Activated T-cell treated with anti-CD3 and anti-CD28 coated beads, Interleukin-2, amount 50 U/mL, for 24 hours (primary cell): Measurements from ENCODE around the gene ZNF860.

Experiments
- DNase-seq: peaks from one replicate; pipeline ENCODE4 v3.0.0-alpha.2; 2020
- H3K27ac Mint-ChIP-seq: 2 replicates; pipeline ENCODE4 v1.8.0; 2020; ENCODE audit warnings: mild to moderate bottlenecking, mixed read lengths
- H3K27me3 Mint-ChIP-seq: 2 replicates; pipeline ENCODE4 v1.8.0; 2020; ENCODE audit warnings: mixed read lengths
- H3K36me3 Mint-ChIP-seq: 2 replicates; pipeline ENCODE4 v1.8.0; 2020; ENCODE audit warnings: low read depth, mixed read lengths
- H3K4me1 Mint-ChIP-seq: 2 replicates; pipeline ENCODE4 v1.8.0; 2020; ENCODE audit warnings: low read depth, mixed read lengths
- H3K4me3 Mint-ChIP-seq: 2 replicates; pipeline ENCODE4 v1.8.0; 2020; ENCODE audit warnings: mild to moderate bottlenecking, moderate library complexity, mixed read lengths
- H3K9me3 Mint-ChIP-seq: 2 replicates; pipeline ENCODE4 v1.8.0; 2020; ENCODE audit warnings: mixed read lengths

ZNF860 gene

DNA sequence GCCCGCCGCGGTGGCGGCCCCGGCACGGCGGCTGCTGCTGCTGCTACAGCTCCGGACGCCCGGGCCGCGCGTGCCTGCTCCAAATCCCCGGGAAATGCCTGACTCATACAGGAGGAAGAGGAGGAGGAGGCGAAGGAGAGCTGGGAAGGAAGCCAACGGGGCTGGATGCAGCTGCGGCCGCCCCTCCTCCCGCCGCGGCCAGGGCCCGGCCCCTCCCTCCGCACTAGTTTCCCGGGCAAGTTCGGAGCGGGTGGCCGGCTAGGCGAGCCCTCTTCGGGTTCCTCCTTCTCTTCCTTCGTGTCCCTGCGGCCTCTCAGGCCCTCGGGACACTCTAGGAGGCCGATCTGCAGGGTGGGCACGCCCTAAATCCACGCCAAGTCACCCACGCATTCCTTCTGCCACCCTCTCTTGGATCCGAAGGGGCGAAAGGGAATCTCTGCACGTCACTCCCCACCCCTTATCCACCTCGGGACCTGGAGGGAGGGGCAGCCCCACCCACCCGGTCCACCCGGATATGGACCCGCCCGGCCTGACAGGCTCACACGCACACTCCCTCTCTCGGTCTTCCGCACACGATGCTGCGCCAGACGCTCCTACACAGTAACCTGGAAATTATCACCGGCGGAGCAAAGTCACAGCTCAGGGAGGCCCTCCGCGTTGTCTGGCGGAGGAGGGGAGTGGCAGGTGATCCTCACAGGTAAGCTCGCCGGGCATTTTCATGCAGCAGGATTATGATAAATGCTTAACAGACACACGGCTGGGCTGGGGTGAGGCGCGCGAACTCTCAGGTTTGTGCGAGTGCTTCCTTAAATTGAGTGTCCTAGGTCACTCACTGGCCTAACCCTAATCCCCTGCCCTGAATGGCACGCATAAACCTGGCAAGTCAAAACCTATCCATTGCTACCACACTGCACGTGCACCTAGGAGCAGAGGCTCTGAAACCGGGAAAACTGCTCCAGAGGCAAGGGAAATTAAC lies at the start of gene ZNF860, which contains the start of gene OSBPL10:
TSS of gene ZNF860 (plus strand) at position 545 of the 976 bp plus-strand sequence. CDS start 7,330 bp downstream, outside the sequence.
TSS of gene OSBPL10 (minus strand) at position 57 of the 976 bp plus-strand sequence. CDS start 83 bp downstream, outside the sequence.
- Mint-ChIP-seq H3K9me3 (peaks cover 4% of the 10 kb centered on the region), H3K4me3 (peak within 1 kb of the TSS; percentile 79), H3K27me3 (peaks cover 66% of the 10 kb centered on the region), H3K36me3 (no peaks in the 10 kb centered on the region), H3K4me1 (peaks cover 30% of the 10 kb centered on the region), H3K27ac (peak within 1 kb of the TSS; percentile 51)
- DNase-seq = peak; percentile 57

DNA sequence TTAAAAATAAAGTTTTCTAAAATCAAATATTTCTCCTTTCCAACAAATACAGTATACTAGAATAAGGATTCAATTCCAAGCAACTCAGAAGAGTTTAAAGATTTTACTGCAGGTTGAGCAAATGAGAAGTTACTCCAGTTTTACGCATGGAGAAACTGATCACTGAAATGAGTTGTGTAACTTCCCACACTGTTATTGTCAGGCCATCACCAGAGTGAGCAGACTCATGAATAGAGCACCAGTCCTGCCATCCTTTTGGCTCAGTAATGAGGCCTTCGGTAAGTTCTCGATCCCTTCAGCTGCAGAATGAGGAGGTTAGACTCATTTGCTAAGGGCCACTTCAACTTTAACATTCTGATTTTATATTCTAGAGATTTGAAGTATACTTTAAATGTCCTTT lies 48.6 kb upstream of the ZNF860 start:
- Mint-ChIP-seq H3K4me1 (peaks cover 11% of the 10 kb centered on the region), H3K4me3 (no peak overlapping the region), H3K27ac (no peak overlapping the region)

DNA sequence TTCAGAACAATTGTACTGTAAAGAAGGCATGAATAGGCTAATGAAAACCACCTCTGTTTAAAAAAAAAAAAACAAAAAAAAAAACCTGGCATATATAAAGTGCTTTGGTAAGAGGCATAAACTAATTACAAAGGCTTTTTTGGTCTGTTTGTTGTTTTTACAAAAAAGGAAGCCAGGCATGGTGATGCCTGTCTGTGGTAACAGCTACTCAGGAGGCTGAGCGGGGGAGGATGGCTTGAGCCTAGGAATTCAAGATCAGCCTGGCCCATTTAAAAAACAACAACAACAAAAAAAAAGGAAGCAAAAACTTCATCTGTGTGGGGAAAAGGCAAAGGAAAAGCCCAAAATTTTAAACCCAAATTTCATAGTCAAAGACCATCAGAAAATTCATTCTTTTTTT lies 47.5 kb upstream of the ZNF860 start:
- no peak for DNase-seq
- Mint-ChIP-seq H3K4me1 (peaks cover 7% of the 10 kb centered on the region), H3K9me3 (no peaks in the 10 kb centered on the region), H3K36me3 (no peaks in the 10 kb centered on the region), H3K27ac (no peak overlapping the region), H3K4me3 (no peak overlapping the region), H3K27me3 (no peaks in the 10 kb centered on the region)

More for the DNA sequence above, 48.6 kb upstream of the ZNF860 start:
- no peaks in the 10 kb centered on the region for H3K36me3 Mint-ChIP-seq
- no peak for DNase-seq
- H3K9me3 Mint-ChIP-seq = no peaks in the 10 kb centered on the region
- H3K27me3 Mint-ChIP-seq = no peaks in the 10 kb centered on the region

DNA sequence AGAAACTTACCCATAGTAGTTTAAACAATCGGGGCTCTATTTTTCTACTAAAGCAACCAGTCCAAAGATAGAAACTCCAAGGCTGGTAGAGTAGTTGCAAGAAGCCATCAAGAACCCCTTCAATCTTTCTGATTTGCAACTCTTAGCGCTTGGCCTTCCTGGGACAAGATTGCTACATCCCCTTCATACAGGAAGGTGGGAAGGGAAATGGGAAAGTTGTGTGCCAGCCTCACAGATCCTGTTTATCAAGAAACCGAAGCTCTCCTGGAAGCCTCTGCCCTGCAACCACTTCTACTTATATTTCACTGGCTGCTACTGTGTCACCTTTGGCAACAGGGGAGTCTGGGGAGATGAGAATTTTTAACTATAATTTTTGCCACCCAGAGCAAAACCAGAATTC lies 46.7 kb upstream of the ZNF860 start:
- peaks cover 7% of the 10 kb centered on the region for H3K4me1 Mint-ChIP-seq

DNA sequence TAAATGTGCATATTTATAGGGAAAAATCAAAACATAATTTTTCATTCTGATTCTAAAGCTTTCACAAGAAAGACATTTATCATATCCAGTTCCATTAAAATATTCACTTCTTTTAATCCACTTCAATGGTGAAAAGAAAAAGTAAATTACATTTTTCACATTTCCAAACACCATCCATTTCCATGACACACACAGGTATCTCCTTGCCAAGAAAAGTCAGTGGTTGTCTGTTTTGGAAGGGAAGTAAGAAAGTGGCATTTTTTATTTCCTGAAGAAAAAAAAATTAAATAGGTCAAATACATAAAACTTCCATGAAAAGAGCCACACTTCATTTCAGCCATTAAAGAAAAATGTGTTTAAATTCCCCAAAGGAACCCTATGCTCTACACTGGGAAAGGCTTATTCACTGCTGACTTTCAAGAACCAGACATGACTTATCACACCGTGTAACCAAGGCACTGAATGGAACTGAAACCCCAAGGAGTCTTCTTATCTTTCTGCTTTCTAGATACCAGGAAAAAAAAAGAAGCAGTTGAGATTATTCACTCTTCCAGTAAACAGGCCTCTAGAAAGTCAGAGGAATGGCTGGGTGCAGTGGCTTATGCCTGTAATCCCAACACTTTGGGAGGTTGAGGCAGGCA lies 45.0 kb upstream of the ZNF860 start:
- Mint-ChIP-seq H3K4me3 (no peak overlapping the region), H3K4me1 (peaks cover 2% of the 10 kb centered on the region), H3K36me3 (no peaks in the 10 kb centered on the region), H3K27ac (no peak overlapping the region), H3K9me3 (no peaks in the 10 kb centered on the region), H3K27me3 (peaks cover 7% of the 10 kb centered on the region)
- no peak for DNase-seq

More for the DNA sequence above, 46.7 kb upstream of the ZNF860 start:
- H3K36me3 Mint-ChIP-seq = no peaks in the 10 kb centered on the region
- H3K9me3 Mint-ChIP-seq = no peaks in the 10 kb centered on the region
- H3K27ac Mint-ChIP-seq = no peak overlapping the region
- H3K4me3 Mint-ChIP-seq = no peak overlapping the region
- H3K27me3 Mint-ChIP-seq = no peaks in the 10 kb centered on the region
- DNase-seq = no peak

DNA sequence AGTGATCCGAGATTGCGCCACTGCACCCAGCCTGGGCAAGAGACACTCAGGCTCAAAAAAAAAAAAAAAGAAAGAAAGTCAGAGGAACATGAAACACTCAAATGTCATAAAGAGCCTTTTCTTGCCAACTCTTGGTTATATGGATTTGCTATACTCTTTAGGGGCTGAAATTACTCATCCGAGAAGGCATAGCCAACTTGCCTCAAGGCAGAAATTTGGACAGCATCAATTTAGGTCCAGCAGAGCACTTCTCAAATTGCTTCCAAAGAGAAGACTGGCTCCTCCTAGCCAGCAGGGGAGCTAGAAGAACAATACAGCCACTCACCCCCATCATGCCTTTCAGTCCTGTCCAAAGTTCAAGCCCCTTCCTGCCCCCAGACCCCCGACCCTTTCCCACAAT lies 44.3 kb upstream of the ZNF860 start:
- no peak overlapping the region for H3K27ac Mint-ChIP-seq
- no peaks in the 10 kb centered on the region for H3K36me3 Mint-ChIP-seq
- no peak overlapping the region for H3K4me3 Mint-ChIP-seq
- no peaks in the 10 kb centered on the region for H3K9me3 Mint-ChIP-seq
- no peak for DNase-seq
- peaks cover 7% of the 10 kb centered on the region for H3K27me3 Mint-ChIP-seq
- H3K4me1 Mint-ChIP-seq = peaks cover 2% of the 10 kb centered on the region

DNA sequence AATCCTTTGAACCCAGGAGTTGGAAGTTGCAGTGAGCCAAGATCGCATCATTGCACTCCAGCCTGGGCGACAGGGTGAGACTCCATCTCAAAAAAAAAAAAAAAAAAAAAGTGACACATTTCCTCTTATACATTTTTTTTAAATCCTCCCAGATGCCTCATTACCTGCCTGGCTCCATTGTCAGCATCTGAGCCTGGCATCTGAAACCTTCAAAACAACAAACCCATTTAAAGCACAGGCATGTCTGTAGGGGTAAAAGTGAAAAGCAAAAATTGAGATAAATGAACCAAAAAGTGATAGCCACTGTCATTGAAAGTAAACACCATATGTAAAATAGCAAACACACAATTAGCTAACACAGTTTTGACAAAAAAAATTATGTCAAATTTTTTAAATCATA lies 39.1 kb upstream of the ZNF860 start:
- no peaks in the 10 kb centered on the region for H3K9me3 Mint-ChIP-seq
- peaks cover 25% of the 10 kb centered on the region for H3K27me3 Mint-ChIP-seq
- no peaks in the 10 kb centered on the region for H3K36me3 Mint-ChIP-seq
- no peak for DNase-seq
- H3K4me1 Mint-ChIP-seq = no peaks in the 10 kb centered on the region
- H3K4me3 Mint-ChIP-seq = no peak overlapping the region
- H3K27ac Mint-ChIP-seq = no peak overlapping the region

DNA sequence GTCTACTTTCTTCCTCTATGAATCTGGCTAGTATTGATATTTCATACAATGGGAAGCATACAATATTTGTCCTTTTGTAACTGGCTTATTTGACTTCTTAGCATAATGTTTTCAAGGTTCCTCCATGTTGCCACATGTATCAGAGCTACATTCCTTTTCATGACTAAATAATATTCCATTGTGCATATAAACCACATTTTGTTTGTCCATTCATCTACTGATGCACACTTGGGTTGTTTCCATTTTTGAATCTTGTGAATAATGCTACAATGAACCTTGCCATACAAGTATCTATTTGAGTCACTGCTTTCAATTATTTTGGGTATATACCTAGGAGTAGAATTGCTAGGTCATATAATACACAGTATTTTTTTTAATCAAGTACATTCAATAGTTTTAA lies 38.5 kb upstream of the ZNF860 start:
- DNase-seq = no peak
- H3K4me1 Mint-ChIP-seq = no peaks in the 10 kb centered on the region
- H3K4me3 Mint-ChIP-seq = no peak overlapping the region
- H3K27me3 Mint-ChIP-seq = peaks cover 25% of the 10 kb centered on the region
- no peaks in the 10 kb centered on the region for H3K36me3 Mint-ChIP-seq
- H3K27ac Mint-ChIP-seq = no peak overlapping the region
- no peaks in the 10 kb centered on the region for H3K9me3 Mint-ChIP-seq

DNA sequence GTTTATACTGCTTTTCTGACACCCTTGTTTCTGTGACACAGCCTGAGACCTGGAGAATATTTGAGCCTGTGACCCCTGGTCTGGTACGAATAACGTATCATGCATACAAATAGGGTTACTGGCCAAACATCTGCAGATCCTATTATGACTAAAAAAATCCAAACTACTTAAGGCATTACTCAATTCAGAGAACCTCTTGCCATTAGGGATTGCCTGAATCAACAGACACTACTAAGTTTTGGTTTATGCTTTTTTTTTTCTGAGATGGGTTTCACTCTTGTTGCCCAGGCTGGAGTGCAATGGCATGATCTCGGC lies 35.9 kb upstream of the ZNF860 start:
- H3K27me3 Mint-ChIP-seq = peaks cover 36% of the 10 kb centered on the region
- no peaks in the 10 kb centered on the region for H3K4me1 Mint-ChIP-seq
- DNase-seq = no peak
- peaks cover 5% of the 10 kb centered on the region for H3K9me3 Mint-ChIP-seq
- H3K4me3 Mint-ChIP-seq = no peak overlapping the region
- H3K36me3 Mint-ChIP-seq = no peaks in the 10 kb centered on the region
- no peak overlapping the region for H3K27ac Mint-ChIP-seq

DNA sequence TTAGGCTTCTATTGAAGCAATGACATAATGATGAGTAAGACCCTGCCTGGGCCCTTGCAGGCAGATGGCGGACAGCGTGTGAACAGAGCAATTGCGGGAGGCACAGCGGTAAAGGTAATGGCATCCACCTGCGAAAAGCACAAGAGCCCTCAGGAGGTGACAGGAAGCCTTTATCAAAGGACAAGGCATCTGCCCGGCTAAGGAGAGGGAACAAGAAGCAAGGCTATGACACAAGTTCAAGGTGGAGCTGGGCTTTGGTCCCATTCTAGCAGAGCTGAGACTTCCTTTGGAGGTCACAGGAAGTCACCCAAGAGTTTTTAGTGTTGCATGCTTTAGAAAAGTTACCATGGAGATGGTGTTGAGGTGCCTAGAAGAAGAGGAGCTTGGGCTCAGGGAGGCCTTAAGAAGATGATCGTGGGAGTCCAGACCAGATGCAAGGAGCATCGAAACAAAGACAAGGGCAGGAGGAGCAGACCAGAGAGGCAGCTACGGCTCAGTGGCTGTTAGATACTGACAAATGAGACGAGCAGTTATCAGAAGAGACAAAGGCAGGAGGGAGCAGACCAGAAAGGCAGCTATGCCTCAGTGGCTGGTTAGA lies 35.0 kb upstream of the ZNF860 start:
- Mint-ChIP-seq H3K9me3 (peaks cover 5% of the 10 kb centered on the region), H3K4me3 (no peak overlapping the region), H3K36me3 (no peaks in the 10 kb centered on the region), H3K27ac (no peak overlapping the region), H3K4me1 (no peaks in the 10 kb centered on the region), H3K27me3 (peaks cover 30% of the 10 kb centered on the region)
- no peak for DNase-seq

DNA sequence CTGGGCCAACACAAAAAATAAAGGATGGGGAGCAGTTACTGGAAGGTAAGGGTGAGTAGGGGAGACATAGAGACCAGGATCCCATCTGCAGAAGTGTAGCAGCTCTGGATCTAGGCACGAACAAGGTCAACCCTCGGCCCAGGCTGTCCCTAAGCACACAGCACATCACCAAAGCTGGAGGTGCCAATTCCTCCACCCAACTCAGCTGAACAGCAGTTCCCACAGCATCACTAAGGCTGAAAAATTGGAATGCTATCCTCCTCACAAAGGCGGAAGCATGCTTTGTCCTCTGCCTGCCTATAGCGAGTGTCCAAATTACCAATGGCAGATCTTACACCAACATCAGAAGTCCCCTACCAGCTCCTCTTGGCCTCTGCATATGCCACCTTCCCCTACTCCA lies 34.4 kb upstream of the ZNF860 start:
- no peaks in the 10 kb centered on the region for H3K4me1 Mint-ChIP-seq
- H3K27ac Mint-ChIP-seq = no peak overlapping the region
- DNase-seq = no peak
- no peaks in the 10 kb centered on the region for H3K36me3 Mint-ChIP-seq
- H3K9me3 Mint-ChIP-seq = peaks cover 5% of the 10 kb centered on the region
- no peak overlapping the region for H3K4me3 Mint-ChIP-seq
- H3K27me3 Mint-ChIP-seq = peaks cover 34% of the 10 kb centered on the region

DNA sequence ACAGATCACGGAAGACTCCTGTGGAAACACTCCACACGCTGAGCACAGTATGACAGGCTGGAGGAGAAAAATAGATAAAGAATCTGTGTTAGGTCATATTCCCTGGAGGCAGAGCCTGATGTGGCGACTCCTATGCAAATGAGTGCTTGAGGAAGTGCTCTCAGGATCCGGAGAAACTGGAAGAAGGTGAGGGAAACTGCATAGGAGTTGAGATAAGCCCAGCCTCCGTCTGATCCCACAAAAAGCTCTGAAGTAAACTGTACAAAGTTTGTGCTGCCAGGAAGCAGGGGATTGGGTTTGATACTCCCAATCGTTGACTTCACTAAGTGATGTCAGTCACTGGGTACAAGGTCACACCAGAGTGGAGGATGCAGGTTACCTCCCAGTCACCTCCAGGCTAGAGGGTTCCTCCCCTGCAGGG lies 33.9 kb upstream of the ZNF860 start:
- Mint-ChIP-seq H3K27ac (no peak overlapping the region), H3K4me1 (no peaks in the 10 kb centered on the region), H3K4me3 (no peak overlapping the region)

DNA sequence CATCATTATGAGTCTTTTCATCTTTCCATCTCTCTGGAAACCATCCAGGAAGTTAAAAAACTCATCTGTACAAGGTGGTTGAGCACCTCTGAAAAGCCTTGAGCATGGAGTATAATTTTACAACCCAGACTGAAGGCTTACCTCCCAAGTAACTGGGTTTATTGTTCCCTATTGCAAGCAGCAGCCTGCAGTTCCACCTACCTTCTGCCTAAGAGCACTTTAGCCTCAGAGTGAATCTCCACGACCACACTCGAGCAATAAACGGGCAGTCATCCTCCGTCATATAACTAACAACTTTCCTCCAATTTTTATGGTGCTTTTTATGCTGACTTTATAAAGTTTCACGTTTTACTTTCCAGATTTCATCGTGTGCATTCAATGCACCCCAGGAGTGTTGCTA lies 33.3 kb upstream of the ZNF860 start:
- no peak overlapping the region for H3K27ac Mint-ChIP-seq
- no peaks in the 10 kb centered on the region for H3K36me3 Mint-ChIP-seq
- H3K4me3 Mint-ChIP-seq = no peak overlapping the region
- no peaks in the 10 kb centered on the region for H3K4me1 Mint-ChIP-seq
- peaks cover 37% of the 10 kb centered on the region for H3K27me3 Mint-ChIP-seq
- no peak for DNase-seq
- H3K9me3 Mint-ChIP-seq = peaks cover 5% of the 10 kb centered on the region

More for the DNA sequence above, 33.9 kb upstream of the ZNF860 start:
- H3K36me3 Mint-ChIP-seq = no peaks in the 10 kb centered on the region
- peaks cover 5% of the 10 kb centered on the region for H3K9me3 Mint-ChIP-seq
- DNase-seq = no peak
- H3K27me3 Mint-ChIP-seq = peaks cover 35% of the 10 kb centered on the region

DNA sequence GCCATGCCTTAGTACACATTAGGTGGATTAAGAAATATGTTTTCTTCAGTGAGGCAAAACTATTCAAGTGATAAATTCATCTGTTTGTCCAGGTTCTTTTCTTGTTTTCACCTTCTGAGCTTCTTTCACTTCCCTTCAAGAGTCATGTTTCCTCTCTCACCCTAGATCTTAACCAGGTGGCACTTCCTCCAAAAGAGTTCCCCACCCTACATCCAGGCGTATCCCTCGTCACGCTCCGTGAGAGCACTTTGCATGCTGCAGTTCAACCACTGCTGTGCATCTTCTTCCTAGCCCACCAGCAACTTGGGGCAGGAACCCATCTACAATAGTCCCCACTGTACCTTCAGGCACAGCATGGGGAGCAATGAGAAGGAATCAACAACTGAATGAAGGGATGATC lies 29.3 kb upstream of the ZNF860 start:
- Mint-ChIP-seq H3K36me3 (no peaks in the 10 kb centered on the region), H3K4me3 (no peak overlapping the region)

DNA sequence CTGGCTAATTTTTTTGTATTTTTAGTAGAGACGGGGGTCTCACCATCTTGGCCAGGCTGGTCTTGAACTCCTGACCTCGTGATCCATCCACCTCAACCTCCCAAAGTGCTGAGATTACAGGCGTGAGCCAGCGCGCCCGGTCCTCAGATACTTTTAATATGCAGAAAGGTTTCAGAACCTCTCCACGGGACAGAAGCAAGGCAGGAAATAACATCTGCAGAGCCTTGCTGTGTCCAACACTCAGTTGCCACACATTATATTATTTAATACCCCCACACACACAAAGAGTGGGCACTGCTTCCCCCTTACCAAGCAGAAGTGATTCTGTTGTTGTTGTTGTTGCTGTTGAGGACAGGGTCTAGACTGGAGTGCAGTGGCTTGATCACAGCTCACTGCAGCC lies 28.5 kb upstream of the ZNF860 start:
- DNase-seq = no peak
- Mint-ChIP-seq H3K4me1 (no peaks in the 10 kb centered on the region), H3K27ac (no peak overlapping the region), H3K4me3 (no peak overlapping the region), H3K27me3 (peaks cover 29% of the 10 kb centered on the region), H3K36me3 (no peaks in the 10 kb centered on the region), H3K9me3 (peaks cover 16% of the 10 kb centered on the region)

More for the DNA sequence above, 29.3 kb upstream of the ZNF860 start:
- DNase-seq = no peak
- H3K27me3 Mint-ChIP-seq = peaks cover 29% of the 10 kb centered on the region
- no peaks in the 10 kb centered on the region for H3K4me1 Mint-ChIP-seq
- no peak overlapping the region for H3K27ac Mint-ChIP-seq
- H3K9me3 Mint-ChIP-seq = peaks cover 16% of the 10 kb centered on the region
